Gastroesophageal sphincter (tissue), 4 donors: ENCODE results near the gene DPH3. TPM values are rescaled to one million over a fixed set of nuclear protein-coding genes. Genes with fewer than 3 reads are reported as not detected.

Source experiments
- ATAC-seq: fragments of 150-250 bp; one replicate; pipeline ENCODE4 v1.9.1; 2016; ENCODE audit warnings: mild to moderate bottlenecking, moderate library complexity
- H3K27ac ChIP-seq, 4 donors: fragments of 200-600 bp; sonication (generic) in 3 of 4; 1 replicate in 3 of 4; 2 replicates in 1 of 4; pipeline ENCODE4 v1.5.1; 2016 to 2019
- H3K27me3 ChIP-seq: fragments of 200-600 bp; sonication (generic); one replicate; pipeline ENCODE4 v1.5.1; 2019
- H3K36me3 ChIP-seq, 2 donors: fragments of 200-600 bp; sonication (generic); one replicate each; pipeline ENCODE4 v1.5.1; 2019; ENCODE audit warnings: control low read depth in 1 of 2
- H3K4me1 ChIP-seq, 3 donors: fragments of 200-600 bp; sonication (generic); 1 replicate in 2 of 3; 2 replicates in 1 of 3; pipeline ENCODE4 v1.5.1; 2016 to 2019; ENCODE audit warnings: control low read depth in 2 of 3
- H3K4me3 ChIP-seq, 2 donors: fragments of 200-600 bp; sonication (generic); one replicate each; pipeline ENCODE4 v1.5.1; 2019; ENCODE audit warnings: mild to moderate bottlenecking in 1 of 2, moderate library complexity in 1 of 2
- H3K9me3 ChIP-seq, 3 donors: fragments of 200-600 bp; sonication (generic); one replicate each; pipeline ENCODE4 v1.5.1; 2017 to 2019; ENCODE audit warnings: control low read depth in 2 of 3
- EP300 ChIP-seq: sonication (generic); formaldehyde crosslinking; IDR thresholded peaks from one replicate; pipeline ENCODE4 v1.6.1; 2017; ENCODE audit warnings: antibody characterized with exemption, mild to moderate bottlenecking
- POLR2A ChIP-seq, 2 donors: fragments of 450-650 bp; IDR thresholded peaks; one replicate each; pipeline ENCODE4 v1.6.1; 2017; ENCODE audit warnings: antibody characterized with exemption in 2 of 2, mild to moderate bottlenecking in 2 of 2, moderate library complexity in 1 of 2
- POLR2AphosphoS5 ChIP-seq: sonication (generic); formaldehyde crosslinking; IDR thresholded peaks from one replicate; pipeline ENCODE4 v1.6.1; 2017; ENCODE audit warnings: antibody characterized with exemption
- WGBS, 2 donors: methylation state at CpG; one replicate each; pipeline ENCODE4 v1.1.5; 2018; ENCODE audit warnings: low coverage in 1 of 2; 5-methylcytosine and 5-hydroxymethylcytosine counted together
- total RNA-seq, 4 donors: library from RNA; depleted of rRNA; stranded (reverse); fragments of >200 nt; gene quantifications; one replicate each; pipeline ENCODE4 v1.1.0, GENCODE V29; 2016
- TF ChIP-seq, protein P1 (sequence below), 4 experiments: fragments of 200-600 bp in 2 of 4; fragments of 450-650 bp in 2 of 4; sonication (generic) in 1 of 4; IDR thresholded peaks; one replicate each; pipeline ENCODE4 v1.5.1; 2017 to 2019; ENCODE audit warnings: antibody characterized with exemption in 4 of 4, mild to moderate bottlenecking in 2 of 4, moderate library complexity in 2 of 4

The DPH3 gene
- total RNA-seq, 4 donors from 2014 or later: 31.4 to 40.0 (median 36.8) TPM

DNA sequence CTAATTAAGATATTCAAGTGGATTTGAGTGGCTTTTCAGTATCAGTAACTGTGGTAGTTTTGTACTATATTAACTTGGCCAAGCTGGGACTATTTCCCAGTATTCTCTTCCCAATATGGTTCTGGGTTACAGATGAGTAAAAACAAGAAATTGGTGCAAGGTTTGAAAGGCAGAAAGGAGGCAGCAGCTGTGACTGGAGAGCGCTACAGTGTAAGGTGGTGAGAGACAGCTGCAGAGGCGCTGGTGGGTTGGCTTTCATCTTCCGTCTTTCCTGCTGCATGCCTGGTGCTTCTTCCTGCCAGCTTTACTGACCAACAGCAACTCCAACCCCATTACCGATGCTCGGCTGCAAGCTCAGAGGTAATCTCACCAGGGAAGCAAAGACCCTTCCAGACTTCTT, 9.8 kb downstream of the DPH3 start:
- Histone ChIP-seq H3K4me1 (no peaks in the 10 kb centered on the region), H3K27me3 (no peaks in the 10 kb centered on the region), H3K36me3 (peaks cover 0 to 33% of the 10 kb centered on the region in 2 donors), H3K27ac (no peak overlapping the region), H3K4me3 (no peak overlapping the region), H3K9me3 (no peaks in the 10 kb centered on the region)
- no peak for ATAC-seq
- WGBS, 2 donors: 83% methylated on average over 3 of the region's 5 CpGs; no CpG with 5 or more reads in 1 of the 2 donors
- TF ChIP-seq POLR2AphosphoS5 (no peak), POLR2A (IDR thresholded peaks at IDR 0.05) (no peak), EP300 (no peak)
- TF ChIP-seq, protein P1, sequence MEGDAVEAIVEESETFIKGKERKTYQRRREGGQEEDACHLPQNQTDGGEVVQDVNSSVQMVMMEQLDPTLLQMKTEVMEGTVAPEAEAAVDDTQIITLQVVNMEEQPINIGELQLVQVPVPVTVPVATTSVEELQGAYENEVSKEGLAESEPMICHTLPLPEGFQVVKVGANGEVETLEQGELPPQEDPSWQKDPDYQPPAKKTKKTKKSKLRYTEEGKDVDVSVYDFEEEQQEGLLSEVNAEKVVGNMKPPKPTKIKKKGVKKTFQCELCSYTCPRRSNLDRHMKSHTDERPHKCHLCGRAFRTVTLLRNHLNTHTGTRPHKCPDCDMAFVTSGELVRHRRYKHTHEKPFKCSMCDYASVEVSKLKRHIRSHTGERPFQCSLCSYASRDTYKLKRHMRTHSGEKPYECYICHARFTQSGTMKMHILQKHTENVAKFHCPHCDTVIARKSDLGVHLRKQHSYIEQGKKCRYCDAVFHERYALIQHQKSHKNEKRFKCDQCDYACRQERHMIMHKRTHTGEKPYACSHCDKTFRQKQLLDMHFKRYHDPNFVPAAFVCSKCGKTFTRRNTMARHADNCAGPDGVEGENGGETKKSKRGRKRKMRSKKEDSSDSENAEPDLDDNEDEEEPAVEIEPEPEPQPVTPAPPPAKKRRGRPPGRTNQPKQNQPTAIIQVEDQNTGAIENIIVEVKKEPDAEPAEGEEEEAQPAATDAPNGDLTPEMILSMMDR (IDR thresholded peaks at IDR 0.05): no peak

DNA sequence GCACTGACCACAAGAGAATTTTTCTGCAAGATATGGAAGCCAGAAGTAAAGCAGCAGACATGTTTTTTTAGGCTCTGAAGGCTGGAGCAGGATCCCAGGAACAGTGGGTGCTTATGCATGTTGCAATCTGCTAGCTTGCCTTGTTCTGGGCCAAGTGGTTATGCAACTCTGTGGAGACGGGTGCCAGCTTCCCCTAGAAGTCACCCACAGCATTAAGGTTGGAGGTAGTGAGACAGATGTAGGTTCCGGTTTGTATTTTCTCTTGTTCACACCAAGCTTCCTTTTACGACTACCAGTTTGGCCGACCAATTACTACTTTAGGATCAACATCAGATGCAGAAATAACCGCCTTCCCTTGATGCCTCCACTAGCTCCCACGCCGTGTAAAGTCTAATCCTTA, 11.1 kb downstream of the DPH3 start:
- H3K36me3 ChIP-seq: peaks cover 0 to 20% of the 10 kb centered on the region in 2 donors
- no peaks in the 10 kb centered on the region for H3K27me3 ChIP-seq
- no peaks in the 10 kb centered on the region for H3K4me1 ChIP-seq
- no peaks in the 10 kb centered on the region for H3K9me3 ChIP-seq
- H3K27ac ChIP-seq: no peak overlapping the region
- TF ChIP-seq POLR2AphosphoS5 (peak; percentile 42), EP300 (no peak)
- ATAC-seq: peak; percentile 88
- H3K4me3 ChIP-seq: no peak overlapping the region
- WGBS, 2 donors: 86 to 88% methylated on average over 3 to 7 of the region's 7 CpGs

DNA sequence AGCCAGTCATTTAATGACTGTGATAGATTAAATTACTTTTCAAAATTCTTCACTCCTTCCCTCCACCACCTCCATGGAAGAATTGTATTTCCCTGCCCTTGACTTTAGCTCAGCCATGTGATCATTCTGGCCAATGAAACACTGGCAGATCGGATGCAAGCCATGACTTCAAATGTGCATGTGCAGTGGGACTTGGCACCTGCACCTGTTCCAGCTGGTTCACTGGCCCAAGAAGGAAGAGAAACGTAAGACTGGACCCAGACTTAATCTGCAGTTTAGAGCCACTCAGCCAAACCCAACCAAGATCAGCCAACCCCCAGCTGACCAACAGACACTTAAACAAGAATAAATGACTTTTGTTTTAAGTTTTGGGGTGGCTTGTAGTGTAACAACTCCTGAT, 11.8 kb downstream of the DPH3 start:
- TF ChIP-seq POLR2AphosphoS5: no peak
- TF ChIP-seq POLR2A (IDR thresholded peaks at IDR 0.05): no peak
- TF ChIP-seq, protein P1 (IDR thresholded peaks at IDR 0.05): no peak
- TF ChIP-seq EP300: no peak

DNA sequence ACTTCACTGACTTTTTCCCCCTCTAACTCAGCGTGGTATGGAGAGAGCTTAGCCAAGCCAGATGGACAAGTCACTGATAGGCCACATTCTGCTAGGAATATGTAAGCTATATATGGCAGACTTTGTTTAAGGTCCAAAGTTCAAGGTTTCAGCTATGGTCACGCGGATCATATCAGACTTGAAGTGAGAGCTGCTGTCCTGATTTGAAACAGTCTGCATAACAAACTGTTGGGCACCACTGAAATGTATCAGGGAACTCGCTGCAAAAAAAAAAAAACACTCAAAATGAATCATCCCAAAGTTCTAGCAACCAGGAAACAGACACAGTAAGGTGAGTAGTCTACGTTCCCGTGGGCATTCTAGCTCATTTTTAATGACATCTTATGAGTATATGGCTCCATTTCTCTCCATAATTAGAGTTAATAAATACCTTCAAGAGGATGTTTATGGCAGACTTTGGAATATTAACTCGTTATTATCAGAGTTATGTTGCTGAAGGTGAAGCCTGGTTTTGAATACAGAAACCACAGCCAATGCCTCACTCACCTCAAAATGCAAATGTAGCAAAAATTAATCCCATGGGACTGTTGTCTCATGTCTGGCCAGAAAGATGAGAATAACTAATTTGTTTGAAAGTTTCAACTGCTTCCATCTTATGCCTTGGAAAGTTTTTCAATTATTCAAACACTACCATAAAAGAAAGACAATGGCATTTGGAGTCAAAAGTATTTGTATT, 12.3 kb downstream of the DPH3 start:
- Histone ChIP-seq H3K9me3 (no peaks in the 10 kb centered on the region), H3K36me3 (peaks cover 0 to 12% of the 10 kb centered on the region in 2 donors), H3K4me1 (peaks cover 0 to 2% (median 0%) of the 10 kb centered on the region in 3 donors), H3K27me3 (no peaks in the 10 kb centered on the region), H3K27ac (no peak overlapping the region), H3K4me3 (no peak overlapping the region)
- TF ChIP-seq POLR2AphosphoS5 (no peak), EP300 (no peak), POLR2A (IDR thresholded peaks at IDR 0.05) (no peak)
- TF ChIP-seq, protein P1 (IDR thresholded peaks at IDR 0.05): no peak
- WGBS, 2 donors: 36 to 71% methylated on average over 5 to 7 of the region's 7 CpGs
- no peak for ATAC-seq

More for the DNA sequence above, 11.8 kb downstream of the DPH3 start:
- H3K9me3 ChIP-seq: no peaks in the 10 kb centered on the region
- WGBS, 2 donors: 69 to 86% methylated on average over 1 to 2 of the region's 2 CpGs
- H3K27ac ChIP-seq: no peak overlapping the region
- H3K36me3 ChIP-seq: peaks cover 0 to 14% of the 10 kb centered on the region in 2 donors
- ATAC-seq: no peak
- H3K27me3 ChIP-seq: no peaks in the 10 kb centered on the region
- H3K4me3 ChIP-seq: no peak overlapping the region
- no peaks in the 10 kb centered on the region for H3K4me1 ChIP-seq

- Histone ChIP-seq H3K27ac (no peak overlapping the region), H3K9me3 (no peaks in the 10 kb centered on the region), H3K4me3 (no peak overlapping the region), H3K36me3 (peaks cover 0 to 4% of the 10 kb centered on the region in 2 donors), H3K27me3 (no peaks in the 10 kb centered on the region), H3K4me1 (peaks cover 0 to 7% (median 0%) of the 10 kb centered on the region in 3 donors)
- 69 to 84% methylated on average over 4 to 6 of the region's 9 CpGs for WGBS, 2 donors
- no peak for ATAC-seq
- TF ChIP-seq POLR2AphosphoS5 (no peak), POLR2A (IDR thresholded peaks at IDR 0.05) (no peak), EP300 (no peak)
- TF ChIP-seq, protein P1 (IDR thresholded peaks at IDR 0.05): no peak
Observed at GRCh38 chr3:16251316-16252085, 13.2 kb downstream of the DPH3 start.
